ENCODE measurements around the gene C3orf22.
"Not testable (repeated sequence)": the region's sequence is repeated elsewhere in the genome, so short reads cannot be mapped to it uniquely, and the experiment has no call there.

C3orf22 gene

GRCh38 chr3:126534716-126535115 lies 24.0 kb downstream of the C3orf22 start:
- not testable (repeated sequence) for H3K4me3 ChIP-seq (ENCODE audit: low read depth, low read length); H3K27ac ChIP-seq (ENCODE audit: low read depth, low read length); H3K9ac ChIP-seq (ENCODE audit: low read length); H3K9me3 ChIP-seq (ENCODE audit: control insufficient read depth, insufficient read depth, low read depth, low read length); H3K36me3 ChIP-seq (ENCODE audit: control insufficient read depth, insufficient read depth, low read length); H3K4me1 ChIP-seq (ENCODE audit: control insufficient read depth, insufficient read depth, low read length)
- peaks cover 15% of the 10 kb centered on the region for H3K27me3 ChIP-seq (ENCODE audit: control insufficient read depth, insufficient read depth, low read length)

GRCh38 chr3:126533506-126533905 lies 25.2 kb downstream of the C3orf22 start:
- Histone ChIP-seq H3K9me3 (ENCODE audit: control insufficient read depth, insufficient read depth, low read depth, low read length) (no peaks in the 10 kb centered on the region), H3K27ac (ENCODE audit: low read depth, low read length) (no peak overlapping the region), H3K4me3 (ENCODE audit: low read depth, low read length) (no peak overlapping the region), H3K4me1 (ENCODE audit: control insufficient read depth, insufficient read depth, low read length) (no peaks in the 10 kb centered on the region), H3K27me3 (ENCODE audit: control insufficient read depth, insufficient read depth, low read length) (peaks cover 15% of the 10 kb centered on the region), H3K9ac (ENCODE audit: low read length) (no peak overlapping the region), H3K36me3 (ENCODE audit: control insufficient read depth, insufficient read depth, low read length) (no peaks in the 10 kb centered on the region)

- H3K27ac ChIP-seq (ENCODE audit: low read depth, low read length): no peak overlapping the region
- H3K4me1 ChIP-seq (ENCODE audit: control insufficient read depth, insufficient read depth, low read length): no peaks in the 10 kb centered on the region
- H3K9ac ChIP-seq (ENCODE audit: low read length): no peak overlapping the region
- no peaks in the 10 kb centered on the region for H3K36me3 ChIP-seq (ENCODE audit: control insufficient read depth, insufficient read depth, low read length)
- H3K27me3 ChIP-seq (ENCODE audit: control insufficient read depth, insufficient read depth, low read length): peaks cover 18% of the 10 kb centered on the region
- H3K4me3 ChIP-seq (ENCODE audit: low read depth, low read length): no peak overlapping the region
- H3K9me3 ChIP-seq (ENCODE audit: control insufficient read depth, insufficient read depth, low read depth, low read length): no peaks in the 10 kb centered on the region
Measured at GRCh38 chr3:126531051-126531330, 27.7 kb downstream of the C3orf22 start.

GRCh38 chr3:126530171-126531050 lies 28.3 kb downstream of the C3orf22 start:
- Histone ChIP-seq H3K4me1 (ENCODE audit: control insufficient read depth, insufficient read depth, low read length) (no peaks in the 10 kb centered on the region), H3K4me3 (ENCODE audit: low read depth, low read length) (no peak overlapping the region), H3K9ac (ENCODE audit: low read length) (no peak overlapping the region), H3K9me3 (ENCODE audit: control insufficient read depth, insufficient read depth, low read depth, low read length) (no peaks in the 10 kb centered on the region), H3K27me3 (ENCODE audit: control insufficient read depth, insufficient read depth, low read length) (peaks cover 20% of the 10 kb centered on the region), H3K36me3 (ENCODE audit: control insufficient read depth, insufficient read depth, low read length) (no peaks in the 10 kb centered on the region), H3K27ac (ENCODE audit: low read depth, low read length) (no peak overlapping the region)

GRCh38 chr3:126529585-126530170 lies 29.1 kb downstream of the C3orf22 start:
- Histone ChIP-seq H3K27ac (ENCODE audit: low read depth, low read length) (no peak overlapping the region), H3K4me3 (ENCODE audit: low read depth, low read length) (no peak overlapping the region), H3K9ac (ENCODE audit: low read length) (no peak overlapping the region)

GRCh38 chr3:126528800-126529541 lies 29.8 kb downstream of the C3orf22 start:
- no peak overlapping the region for H3K9ac ChIP-seq (ENCODE audit: low read length)
- H3K27me3 ChIP-seq (ENCODE audit: control insufficient read depth, insufficient read depth, low read length): peaks cover 23% of the 10 kb centered on the region
- H3K4me3 ChIP-seq (ENCODE audit: low read depth, low read length): no peak overlapping the region
- peaks cover 3% of the 10 kb centered on the region for H3K4me1 ChIP-seq (ENCODE audit: control insufficient read depth, insufficient read depth, low read length)
- H3K9me3 ChIP-seq (ENCODE audit: control insufficient read depth, insufficient read depth, low read depth, low read length): no peaks in the 10 kb centered on the region
- no peak overlapping the region for H3K27ac ChIP-seq (ENCODE audit: low read depth, low read length)
- H3K36me3 ChIP-seq (ENCODE audit: control insufficient read depth, insufficient read depth, low read length): no peaks in the 10 kb centered on the region

More at GRCh38 chr3:126529585-126530170, 29.1 kb downstream of the C3orf22 start:
- Histone ChIP-seq H3K27me3 (ENCODE audit: control insufficient read depth, insufficient read depth, low read length) (peaks cover 20% of the 10 kb centered on the region), H3K36me3 (ENCODE audit: control insufficient read depth, insufficient read depth, low read length) (no peaks in the 10 kb centered on the region), H3K9me3 (ENCODE audit: control insufficient read depth, insufficient read depth, low read depth, low read length) (no peaks in the 10 kb centered on the region), H3K4me1 (ENCODE audit: control insufficient read depth, insufficient read depth, low read length) (peaks cover 2% of the 10 kb centered on the region)

GRCh38 chr3:126528419-126528799 lies 30.3 kb downstream of the C3orf22 start:
- no peak overlapping the region for H3K4me3 ChIP-seq (ENCODE audit: low read depth, low read length)
- H3K27me3 ChIP-seq (ENCODE audit: control insufficient read depth, insufficient read depth, low read length): peaks cover 28% of the 10 kb centered on the region
- H3K36me3 ChIP-seq (ENCODE audit: control insufficient read depth, insufficient read depth, low read length): no peaks in the 10 kb centered on the region
- H3K9me3 ChIP-seq (ENCODE audit: control insufficient read depth, insufficient read depth, low read depth, low read length): no peaks in the 10 kb centered on the region
- H3K9ac ChIP-seq (ENCODE audit: low read length): no peak overlapping the region
- H3K4me1 ChIP-seq (ENCODE audit: control insufficient read depth, insufficient read depth, low read length): peaks cover 8% of the 10 kb centered on the region
- no peak overlapping the region for H3K27ac ChIP-seq (ENCODE audit: low read depth, low read length)

- Histone ChIP-seq H3K36me3 (ENCODE audit: control insufficient read depth, insufficient read depth, low read length) (no peaks in the 10 kb centered on the region), H3K27me3 (ENCODE audit: control insufficient read depth, insufficient read depth, low read length) (peaks cover 36% of the 10 kb centered on the region), H3K9me3 (ENCODE audit: control insufficient read depth, insufficient read depth, low read depth, low read length) (no peaks in the 10 kb centered on the region), H3K27ac (ENCODE audit: low read depth, low read length) (no peak overlapping the region), H3K9ac (ENCODE audit: low read length) (no peak overlapping the region), H3K4me1 (ENCODE audit: control insufficient read depth, insufficient read depth, low read length) (peaks cover 8% of the 10 kb centered on the region), H3K4me3 (ENCODE audit: low read depth, low read length) (no peak overlapping the region)
Measured at GRCh38 chr3:126527455-126528211, 31.1 kb downstream of the C3orf22 start.

- Histone ChIP-seq H3K4me3 (ENCODE audit: low read depth, low read length) (no peak overlapping the region), H3K27ac (ENCODE audit: low read depth, low read length) (no peak overlapping the region), H3K9ac (ENCODE audit: low read length) (no peak overlapping the region), H3K36me3 (ENCODE audit: control insufficient read depth, insufficient read depth, low read length) (no peaks in the 10 kb centered on the region), H3K27me3 (ENCODE audit: control insufficient read depth, insufficient read depth, low read length) (peaks cover 39% of the 10 kb centered on the region), H3K9me3 (ENCODE audit: control insufficient read depth, insufficient read depth, low read depth, low read length) (no peaks in the 10 kb centered on the region), H3K4me1 (ENCODE audit: control insufficient read depth, insufficient read depth, low read length) (peaks cover 8% of the 10 kb centered on the region)
Measured at GRCh38 chr3:126527006-126527405, 31.7 kb downstream of the C3orf22 start.

GRCh38 chr3:126526668-126527005 lies 32.1 kb downstream of the C3orf22 start:
- no peak overlapping the region for H3K4me3 ChIP-seq (ENCODE audit: low read depth, low read length)
- H3K27me3 ChIP-seq (ENCODE audit: control insufficient read depth, insufficient read depth, low read length): peaks cover 39% of the 10 kb centered on the region
- no peaks in the 10 kb centered on the region for H3K9me3 ChIP-seq (ENCODE audit: control insufficient read depth, insufficient read depth, low read depth, low read length)
- H3K27ac ChIP-seq (ENCODE audit: low read depth, low read length): no peak overlapping the region
- H3K4me1 ChIP-seq (ENCODE audit: control insufficient read depth, insufficient read depth, low read length): peaks cover 8% of the 10 kb centered on the region
- no peaks in the 10 kb centered on the region for H3K36me3 ChIP-seq (ENCODE audit: control insufficient read depth, insufficient read depth, low read length)
- H3K9ac ChIP-seq (ENCODE audit: low read length): no peak overlapping the region

Data from HUES6 (cell line).